SK-N-MC (cell line): ENCODE results near the gene TRMO.

Source experiments
- DNase-seq: peaks from one replicate; pipeline ENCODE4 v3.0.0-alpha.2; 2011; ENCODE audit warnings: low read depth, low spot score
- H3K27ac ChIP-seq: fragments of 200-600 bp; sonication (generic); 2 replicates; pipeline ENCODE4 v1.5.1; 2016; ENCODE audit warnings: mixed run types
- H3K36me3 ChIP-seq: fragments of 200-600 bp; sonication (generic); 2 replicates; pipeline ENCODE4 v1.6.1; 2017; ENCODE audit warnings: antibody characterized with exemption, low read length, mixed read lengths; ENCODE audit not compliant: insufficient read depth
- H3K4me3 ChIP-seq: fragments of 200-600 bp; sonication (generic); 2 replicates; pipeline ENCODE4 v1.5.1; 2016
- H3K9ac ChIP-seq: fragments of 200-600 bp; sonication (generic); 2 replicates; pipeline ENCODE4 v1.8.0; 2017; ENCODE audit warnings: mixed run types, mixed read lengths; ENCODE audit not compliant: insufficient read length
- H3K9me3 ChIP-seq: fragments of 200-600 bp; sonication (generic); 2 replicates; pipeline ENCODE4 v1.6.1; 2017; ENCODE audit warnings: low read depth, mild to moderate bottlenecking, antibody characterized with exemption, low read length, moderate library complexity, mixed read lengths
- EZH2 ChIP-seq: fragments of 200-600 bp; sonication (generic); IDR thresholded peaks from one replicate; pipeline ENCODE4 v1.6.1; 2017; ENCODE audit warnings: antibody characterized with exemption
- FOXP2 ChIP-seq: optimal IDR thresholded peaks from 2 replicates; pipeline ENCODE3; 2011; ENCODE audit warnings: mild to moderate bottlenecking, moderate library complexity; ENCODE audit not compliant: insufficient read depth; ENCODE audit errors: extremely low read length, control extremely low read depth
- POLR2AphosphoS5 ChIP-seq: IDR thresholded peaks from 2 replicates; pipeline ENCODE4 v1.6.1; 2012; ENCODE audit warnings: mild to moderate bottlenecking, low read depth, low read length, borderline replicate concordance

TRMO gene

DNA sequence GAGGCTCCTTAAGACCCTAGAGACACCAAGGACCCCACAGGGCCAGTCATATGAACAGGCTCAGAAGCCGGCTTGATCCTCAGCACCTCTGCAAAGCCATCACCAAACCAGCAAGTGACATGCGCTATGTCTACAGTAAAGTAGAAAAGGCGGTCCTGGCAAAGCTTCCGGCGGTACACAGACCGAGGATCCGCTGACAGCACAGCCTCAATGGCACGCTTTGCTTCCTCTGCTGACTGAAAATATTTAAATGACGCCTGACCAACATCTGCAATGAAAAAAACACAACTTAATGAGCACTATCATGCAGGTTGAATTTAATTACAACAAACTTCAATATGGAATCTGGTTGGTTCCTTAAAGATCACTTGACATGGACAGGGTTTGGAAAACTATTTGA lies 17.6 kb downstream of the TRMO start:
- Histone ChIP-seq H3K4me3 (no peak overlapping the region), H3K27ac (no peak overlapping the region), H3K9ac (no peak overlapping the region), H3K36me3 (peaks cover 9% of the 10 kb centered on the region; the same call in 1 of the 2 replicates), H3K9me3 (no peaks in the 10 kb centered on the region)
- DNase-seq: no peak
- TF ChIP-seq EZH2 (no peak), POLR2AphosphoS5 (no peak), FOXP2 (no peak)

DNA sequence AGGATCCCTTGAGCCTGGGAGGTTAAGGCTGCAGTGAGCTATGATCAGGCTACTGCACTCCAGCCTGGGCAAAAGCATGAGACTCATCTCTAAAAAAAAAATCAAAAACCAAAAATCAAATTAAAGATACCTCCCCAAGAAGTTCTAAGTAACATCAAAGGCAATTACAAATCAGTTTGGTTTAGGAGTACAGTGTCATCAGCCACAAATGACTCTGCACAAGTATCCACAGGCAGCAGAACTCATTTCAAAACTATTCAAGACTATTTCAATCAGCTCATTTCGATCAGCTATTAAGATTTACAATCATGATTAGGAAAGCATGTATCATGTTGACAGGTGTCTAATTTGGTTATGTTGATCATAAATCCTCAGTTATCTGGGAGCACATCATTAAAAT lies 19.1 kb downstream of the TRMO start:
- Histone ChIP-seq H3K9me3 (no peaks in the 10 kb centered on the region), H3K36me3 (peaks cover 3% of the 10 kb centered on the region; the same call in 1 of the 2 replicates), H3K9ac (no peak overlapping the region), H3K4me3 (no peak overlapping the region), H3K27ac (no peak overlapping the region)
- TF ChIP-seq POLR2AphosphoS5 (no peak), FOXP2 (no peak), EZH2 (no peak)
- no peak for DNase-seq

DNA sequence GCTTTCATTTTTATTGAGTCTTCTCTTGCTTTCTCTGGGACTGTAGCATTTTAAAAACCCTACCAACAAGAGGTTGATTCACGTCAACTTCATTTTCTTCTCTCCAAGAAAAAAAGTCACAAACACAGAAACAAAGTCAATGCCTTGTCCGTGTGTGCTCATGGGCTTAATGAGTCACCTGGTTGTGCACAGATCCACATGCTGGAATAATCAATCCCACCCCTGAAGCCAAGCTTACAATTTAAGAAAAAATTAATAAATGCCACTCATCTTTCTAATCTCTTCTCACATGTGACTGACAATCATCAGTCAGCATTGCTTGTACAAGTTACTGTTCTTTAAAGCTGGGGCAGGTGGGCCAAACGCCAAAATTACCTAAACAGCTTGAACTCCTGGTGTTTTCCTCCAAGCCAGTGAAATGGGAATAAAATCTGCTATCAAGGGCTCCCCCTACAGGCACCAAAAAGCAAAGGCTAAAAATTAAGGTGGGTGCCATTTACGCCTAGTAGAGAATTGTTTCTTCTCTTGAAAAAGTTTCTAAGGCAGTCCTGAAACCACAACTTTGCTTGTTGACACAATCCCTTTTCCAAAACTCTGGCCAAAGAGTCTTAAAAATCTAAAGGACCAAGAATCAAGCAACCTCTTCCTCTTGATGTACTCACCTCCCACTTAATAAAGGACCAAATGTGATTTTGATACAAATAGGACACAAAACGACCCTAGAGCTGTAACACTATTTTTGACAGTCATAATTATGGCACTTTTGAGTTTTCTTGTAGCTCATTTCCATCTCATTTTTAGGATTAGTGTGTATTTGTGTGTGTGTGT lies 21.3 kb downstream of the TRMO start:
- H3K9me3 ChIP-seq: no peaks in the 10 kb centered on the region
- no peak overlapping the region for H3K9ac ChIP-seq
- DNase-seq: no peak
- H3K4me3 ChIP-seq: no peak overlapping the region
- TF ChIP-seq FOXP2 (no peak), POLR2AphosphoS5 (no peak), EZH2 (no peak)
- no peak overlapping the region for H3K27ac ChIP-seq
- peaks cover 3% of the 10 kb centered on the region; the same call in 1 of the 2 replicates for H3K36me3 ChIP-seq

DNA sequence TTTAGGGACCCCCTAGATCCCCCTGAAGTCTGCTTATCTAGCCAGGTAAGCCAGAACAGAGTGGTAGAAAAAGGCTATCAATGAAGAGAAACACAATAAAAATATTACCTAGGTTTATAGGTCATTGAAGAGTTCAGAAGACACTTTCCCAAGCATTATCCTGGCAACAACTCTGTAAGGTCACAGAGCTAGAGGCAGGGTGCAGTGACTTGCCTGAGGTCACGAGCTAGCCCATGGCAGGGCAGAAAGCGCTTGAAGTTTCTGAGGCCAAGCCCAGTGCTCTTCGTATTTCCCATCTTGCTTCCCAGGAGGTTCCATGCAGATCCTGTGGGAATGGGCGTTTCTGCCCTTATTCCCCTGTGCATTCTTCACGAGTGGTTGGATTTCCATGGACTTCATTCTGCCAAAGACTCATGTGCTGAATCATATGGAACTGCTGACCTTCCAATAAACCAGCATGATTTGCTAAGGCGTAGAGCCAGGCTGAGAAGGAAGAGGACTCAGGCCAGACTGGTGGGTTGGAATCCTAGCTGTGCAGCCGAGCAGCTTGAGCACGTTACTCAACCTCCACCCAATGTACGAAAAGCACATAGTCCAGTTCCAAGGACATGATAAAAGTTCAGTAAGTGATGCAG lies 22.1 kb downstream of the TRMO start:
- Histone ChIP-seq H3K4me3 (no peak overlapping the region), H3K9me3 (no peaks in the 10 kb centered on the region), H3K9ac (no peak overlapping the region), H3K27ac (no peak overlapping the region), H3K36me3 (peaks cover 3% of the 10 kb centered on the region; the same call in 1 of the 2 replicates)
- DNase-seq: no peak
- no peak for TF ChIP-seq EZH2
- TF ChIP-seq POLR2AphosphoS5: no peak
- no peak for TF ChIP-seq FOXP2

GRCh38 chr9:97895695-97896332 lies 26.5 kb downstream of the TRMO start:
- no peak overlapping the region for H3K27ac ChIP-seq
- no peaks in the 10 kb centered on the region for H3K36me3 ChIP-seq
- DNase-seq: no peak
- no peaks in the 10 kb centered on the region for H3K9me3 ChIP-seq
- TF ChIP-seq POLR2AphosphoS5 (no peak), FOXP2 (no peak), EZH2 (no peak)
- H3K4me3 ChIP-seq: no peak overlapping the region
- H3K9ac ChIP-seq: no peak overlapping the region

DNA sequence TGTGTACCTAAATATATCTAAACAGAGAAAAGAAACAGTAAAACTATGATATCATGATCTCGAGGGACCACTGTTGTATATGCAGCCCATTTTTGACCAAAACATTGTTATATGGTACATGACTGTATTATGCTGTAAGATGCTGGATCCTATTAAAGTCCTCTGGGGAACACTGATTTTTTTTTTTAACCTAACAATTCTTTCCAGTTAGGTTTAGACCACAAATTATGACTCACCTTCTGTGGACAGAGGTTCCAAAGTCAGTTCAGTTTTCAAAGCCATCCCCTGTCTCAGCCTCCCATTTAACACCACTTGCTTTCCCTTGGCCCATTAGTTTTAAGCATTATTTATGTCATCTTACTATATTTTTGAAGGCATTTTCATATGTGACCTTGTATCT lies 27.1 kb downstream of the TRMO start:
- Histone ChIP-seq H3K4me3 (no peak overlapping the region), H3K9ac (no peak overlapping the region), H3K9me3 (no peaks in the 10 kb centered on the region), H3K36me3 (no peaks in the 10 kb centered on the region), H3K27ac (no peak overlapping the region)
- DNase-seq: no peak
- TF ChIP-seq FOXP2 (no peak), POLR2AphosphoS5 (no peak), EZH2 (no peak)

GRCh38 chr9:97892421-97892820 lies 29.9 kb downstream of the TRMO start:
- H3K9me3 ChIP-seq: no peaks in the 10 kb centered on the region
- no peak for TF ChIP-seq POLR2AphosphoS5
- no peak for TF ChIP-seq EZH2
- TF ChIP-seq FOXP2: no peak
- no peak for DNase-seq
- no peak overlapping the region for H3K27ac ChIP-seq
- H3K36me3 ChIP-seq: no peaks in the 10 kb centered on the region
- H3K4me3 ChIP-seq: no peak overlapping the region
- no peak overlapping the region for H3K9ac ChIP-seq

DNA sequence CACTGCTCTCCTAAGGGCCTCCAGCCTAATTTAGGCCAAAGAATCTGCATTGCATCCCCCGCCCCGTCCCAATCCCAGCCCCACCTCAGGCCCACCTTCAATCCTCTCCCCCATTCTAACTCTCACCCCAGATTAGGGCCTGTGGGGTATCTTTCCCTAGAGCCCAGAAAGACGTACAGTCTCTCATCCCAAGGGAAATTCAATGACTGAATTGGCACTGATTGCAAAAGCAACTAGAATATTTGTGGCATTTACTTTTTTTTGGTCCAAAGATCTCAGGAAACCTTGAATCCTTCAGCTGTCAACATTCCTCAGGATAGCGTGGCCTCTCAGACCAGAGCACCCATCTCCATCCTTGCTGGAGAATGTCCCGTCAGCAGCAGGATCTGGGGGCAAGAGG lies 30.6 kb downstream of the TRMO start:
- Histone ChIP-seq H3K9ac (no peak overlapping the region), H3K36me3 (no peaks in the 10 kb centered on the region), H3K9me3 (no peaks in the 10 kb centered on the region), H3K4me3 (no peak overlapping the region), H3K27ac (no peak overlapping the region)
- TF ChIP-seq FOXP2: no peak
- TF ChIP-seq EZH2: no peak
- TF ChIP-seq POLR2AphosphoS5: no peak
- no peak for DNase-seq
